GM18873 (cell line): ENCODE measurements around the gene DVL1.

Source experiments
- ATAC-seq: cut with Tn5 transposase; IDR thresholded peaks from one replicate; pipeline ENCODE4 v1.9.1; 2021; ENCODE audit warnings: mild to moderate bottlenecking, moderate library complexity, moderate number of reproducible peaks; ENCODE audit not compliant: unreplicated experiment, low FRiP score

Gene DVL1

GRCh38 chr1:1303736-1304135, 45.5 kb downstream of the DVL1 start:
- no peak for ATAC-seq

GRCh38 chr1:1302951-1303509, 46.2 kb downstream of the DVL1 start:
- no peak for ATAC-seq

- no peak for ATAC-seq
These were observed 47.2 kb downstream of the DVL1 start for GRCh38 chr1:1302006-1302430.

- ATAC-seq, result no peak
These were observed 48.9 kb downstream of the DVL1 start for GRCh38 chr1:1300352-1300739.

DNA sequence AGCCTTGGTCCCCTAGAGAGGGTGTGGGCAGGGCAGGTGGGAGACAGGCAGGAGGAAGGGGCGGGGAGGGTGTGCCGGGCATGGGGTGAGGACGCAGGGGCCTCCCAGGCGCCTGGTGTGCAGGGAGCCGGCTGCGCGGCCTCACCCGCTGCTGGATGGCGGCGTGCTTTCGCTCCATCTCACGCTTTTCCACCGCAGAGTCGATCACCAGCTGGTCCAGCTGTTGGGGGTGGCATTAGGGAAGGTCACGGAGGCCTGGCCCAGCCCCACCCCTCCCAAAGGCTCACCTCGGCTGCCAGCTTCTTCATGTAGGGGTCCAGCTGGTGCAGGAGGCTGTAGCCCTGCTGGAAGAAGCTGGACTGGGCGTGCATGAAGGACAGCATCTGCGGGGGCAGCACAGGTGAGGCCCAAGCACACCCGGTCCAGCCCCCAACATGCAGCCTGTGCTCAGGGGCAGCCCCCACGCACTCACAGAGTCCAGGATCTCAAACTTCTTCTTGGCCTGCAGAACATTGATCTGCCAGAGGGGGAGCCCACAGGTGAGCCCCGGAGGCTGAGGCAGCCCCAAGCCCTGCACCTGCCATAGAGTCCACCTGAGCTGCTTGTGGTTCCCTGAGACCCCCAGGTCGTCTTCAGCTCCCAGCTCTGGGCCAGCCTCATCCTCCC, 49.4 kb downstream of the DVL1 start:
- ATAC-seq, result no peak

- ATAC-seq, result no peak
These were observed 50.1 kb downstream of the DVL1 start for GRCh38 chr1:1298861-1299685.

DNA sequence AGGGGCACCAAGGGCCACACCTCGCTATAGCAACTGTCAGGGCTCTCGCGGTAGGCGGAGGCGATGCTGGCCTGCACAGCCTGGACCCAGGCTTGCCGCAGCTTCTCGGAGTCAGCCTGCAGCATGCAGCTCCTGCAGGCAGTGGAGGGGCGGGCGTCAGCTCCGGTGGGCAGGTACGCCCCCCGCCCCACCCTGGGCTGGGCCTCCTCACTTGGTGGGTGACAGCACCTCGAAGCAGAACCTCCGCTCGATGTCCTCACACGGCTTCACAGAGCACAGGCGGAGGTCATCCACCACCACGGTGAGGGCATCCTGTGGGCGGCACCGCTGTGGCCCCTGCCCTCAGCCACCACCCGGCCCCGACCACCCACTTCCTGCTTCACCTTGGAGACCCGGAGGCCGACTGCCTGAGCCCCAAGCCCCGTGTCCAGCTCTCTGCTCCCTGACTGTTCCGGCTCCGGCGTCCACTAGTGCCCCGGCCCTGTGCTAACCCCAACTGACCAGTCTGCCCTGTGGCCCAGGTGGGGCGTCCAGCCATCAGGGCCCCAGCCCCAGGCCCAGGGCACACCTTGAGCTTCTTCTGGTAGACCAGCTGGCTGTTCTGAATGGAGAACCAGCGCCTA, 51.3 kb downstream of the DVL1 start:
- ATAC-seq, result no peak

DNA sequence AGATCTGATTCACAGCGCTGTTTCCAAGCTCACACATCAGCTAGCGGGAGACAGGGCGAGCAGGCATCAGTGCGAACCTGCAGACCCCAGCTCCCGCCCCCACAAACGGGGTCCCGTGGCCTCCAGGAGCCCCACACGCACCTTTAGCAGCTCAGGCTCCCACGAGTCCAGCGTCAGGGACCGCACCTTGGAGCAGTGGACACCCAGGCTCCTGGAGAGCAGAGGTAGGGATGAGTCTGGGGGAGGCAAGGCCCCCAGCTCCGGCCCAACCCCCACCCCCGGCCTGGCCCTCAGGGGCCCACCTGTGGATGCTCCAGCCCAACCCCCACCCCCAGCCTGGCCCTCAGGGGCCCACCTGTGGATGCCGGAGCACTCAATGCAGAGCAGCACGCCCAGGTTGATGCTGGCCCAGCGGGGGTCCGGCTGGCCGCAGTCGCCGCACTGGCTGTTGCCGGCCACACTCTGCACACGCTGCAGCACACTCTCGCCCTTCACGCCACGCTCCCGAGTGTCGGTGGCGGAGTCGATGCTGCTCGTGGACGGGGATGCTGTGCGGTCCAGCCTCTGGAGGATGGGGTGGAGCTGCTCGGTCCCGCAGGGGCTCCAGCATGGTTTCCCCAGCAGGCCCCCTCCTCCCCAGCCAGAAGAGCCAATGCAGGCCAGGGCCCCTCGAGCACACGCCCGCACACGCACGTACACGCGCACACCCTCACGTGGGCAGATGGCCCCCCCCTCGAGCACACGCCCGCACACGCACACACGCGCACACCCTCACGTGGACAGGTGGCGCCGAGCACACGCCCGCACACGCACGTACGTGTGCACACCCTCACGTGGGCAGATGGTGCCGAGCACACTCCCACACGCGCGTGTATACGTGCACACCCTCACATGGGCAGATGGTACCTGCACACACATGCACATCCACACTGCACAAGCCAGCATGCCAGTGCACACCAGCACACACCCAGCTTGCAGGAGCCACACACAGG, 52.9 kb downstream of the DVL1 start:
- ATAC-seq, result no peak

DNA sequence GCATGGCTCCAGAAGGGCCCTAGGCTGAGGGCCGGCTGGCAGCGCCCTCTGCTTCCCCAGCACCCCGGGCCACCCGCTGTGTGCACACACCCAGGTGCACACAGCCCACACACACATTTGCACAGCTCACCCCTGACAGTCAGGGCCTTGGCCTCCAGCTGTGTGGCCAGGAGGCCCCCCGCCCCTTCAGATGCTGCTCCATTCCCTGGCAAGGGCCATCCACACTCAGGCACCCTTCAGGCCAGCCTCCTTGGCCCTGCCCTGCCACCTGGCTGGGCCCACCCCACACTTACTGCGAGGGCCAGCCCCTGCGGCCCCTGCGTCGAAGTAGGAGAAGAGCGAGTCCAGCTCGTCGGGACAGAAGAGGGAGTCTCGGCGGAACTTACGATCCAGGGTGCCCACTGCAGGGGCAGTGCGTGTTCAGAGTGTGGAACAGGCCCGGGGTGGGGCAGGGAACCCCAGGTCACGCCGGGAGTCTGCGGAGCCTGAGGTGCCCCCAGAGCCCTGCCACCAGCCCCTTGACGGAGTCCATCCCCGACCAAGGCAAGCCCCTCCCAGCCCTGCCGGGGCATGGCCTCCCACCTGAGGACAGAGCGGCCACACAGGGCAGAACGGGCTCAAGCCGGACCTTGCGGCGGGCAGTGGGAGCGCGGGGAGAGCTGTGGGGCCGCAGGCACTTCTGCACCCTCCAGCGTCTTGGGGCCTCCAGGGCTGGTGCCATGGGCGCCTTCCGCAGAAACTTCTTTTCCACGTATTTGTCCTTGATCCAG, 53.9 kb downstream of the DVL1 start:
- ATAC-seq, result no peak

DNA sequence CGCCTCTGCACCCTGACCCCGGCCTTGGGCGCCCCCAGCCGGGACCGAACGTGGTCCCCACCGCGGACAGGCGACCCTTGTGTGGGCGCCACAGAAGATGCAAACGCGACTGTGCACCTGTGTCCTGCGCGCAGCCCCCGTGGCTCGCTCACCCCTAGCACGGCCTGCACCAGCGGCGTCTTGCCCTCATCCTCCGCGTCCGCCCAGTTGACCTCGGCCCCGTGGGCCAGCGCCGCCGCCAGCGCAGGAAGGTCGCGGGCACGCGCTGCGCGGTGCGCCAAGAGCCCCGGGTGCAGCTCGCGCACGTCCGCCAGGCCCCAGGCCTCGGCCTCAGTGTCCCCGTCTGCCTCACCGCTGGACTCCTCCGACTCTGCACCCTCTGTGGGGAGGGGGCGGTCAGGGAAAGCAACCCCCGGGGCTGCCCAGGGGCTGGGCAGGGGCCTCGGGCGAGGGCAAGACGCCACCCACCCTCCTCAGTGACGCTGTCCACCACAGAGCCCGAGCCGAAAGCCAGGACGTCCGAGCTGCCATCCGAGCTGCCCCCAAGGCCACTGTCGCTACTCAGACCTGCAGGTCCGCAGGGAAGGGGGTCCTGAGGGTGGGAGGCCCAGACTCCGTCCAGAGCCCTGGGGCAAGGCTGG, 54.8 kb downstream of the DVL1 start:
- ATAC-seq, result no peak

DNA sequence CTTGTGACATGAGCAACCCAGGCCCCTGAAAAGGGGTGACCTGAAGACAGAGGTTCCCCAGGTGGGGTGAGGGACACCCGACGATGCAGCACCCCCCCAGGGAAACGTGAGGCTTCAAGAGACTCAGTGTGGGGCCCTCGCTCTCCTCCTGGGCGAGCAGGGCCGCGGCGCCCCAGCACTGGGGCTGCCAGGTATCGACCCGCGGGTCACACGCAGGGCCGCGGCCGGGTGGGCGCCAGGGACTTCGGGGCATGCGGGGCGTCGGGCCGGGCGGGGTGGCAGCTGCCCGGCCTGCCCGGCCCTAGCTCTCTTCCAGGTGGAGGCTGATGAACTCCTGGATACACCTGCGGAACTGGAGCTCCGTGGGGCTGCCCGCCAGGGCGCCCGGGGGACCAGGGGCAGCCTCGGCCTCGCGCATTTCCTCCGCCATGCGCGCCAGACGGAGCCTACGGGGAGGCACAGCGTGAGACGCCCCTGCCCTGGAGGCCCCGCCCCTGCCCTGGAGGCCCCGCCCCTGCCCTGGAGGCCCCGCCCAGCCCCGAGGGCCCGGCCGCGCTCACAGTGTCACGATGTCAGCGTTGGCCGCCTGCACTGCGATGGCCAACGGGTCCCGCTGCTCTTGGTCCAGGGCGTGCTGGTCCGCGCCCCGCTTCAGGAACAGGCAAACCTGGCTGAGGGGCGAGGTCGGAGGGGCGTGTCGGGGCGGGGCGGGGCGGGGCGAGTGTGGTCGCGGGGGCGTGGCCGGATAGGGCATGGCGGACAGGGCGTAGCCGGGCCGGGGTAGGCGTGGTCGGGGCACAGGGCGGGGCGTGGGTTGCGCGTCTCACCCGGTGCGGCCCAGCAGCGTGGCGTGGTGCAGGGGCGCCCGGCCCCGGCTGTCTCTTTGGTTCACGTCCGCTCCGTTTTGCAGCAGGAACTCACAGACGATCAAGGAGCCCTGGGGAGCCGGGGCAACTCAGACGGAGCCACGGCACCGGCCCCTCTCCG, 55.7 kb downstream of the DVL1 start:
- no peak for ATAC-seq

GRCh38 chr1:1292851-1293250, 56.4 kb downstream of the DVL1 start:
- no peak for ATAC-seq

DNA sequence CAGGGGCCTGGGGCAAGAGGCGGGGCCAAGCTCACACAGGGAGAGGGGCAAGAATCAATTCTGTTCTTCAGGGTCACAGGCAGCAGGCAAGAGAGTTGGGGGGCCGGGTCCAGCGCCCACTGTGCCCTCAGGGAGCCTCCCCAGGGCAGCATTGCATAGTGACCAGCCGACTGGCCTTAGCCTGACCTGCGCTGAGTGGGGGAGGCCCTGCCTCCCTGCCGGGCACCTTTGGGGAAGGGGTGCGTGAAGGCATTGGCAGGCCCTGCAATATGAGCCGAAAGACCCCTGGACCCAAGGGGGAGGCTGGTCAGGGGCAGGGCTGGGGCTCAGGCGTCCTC, 56.8 kb downstream of the DVL1 start:
- ATAC-seq, result no peak

DNA sequence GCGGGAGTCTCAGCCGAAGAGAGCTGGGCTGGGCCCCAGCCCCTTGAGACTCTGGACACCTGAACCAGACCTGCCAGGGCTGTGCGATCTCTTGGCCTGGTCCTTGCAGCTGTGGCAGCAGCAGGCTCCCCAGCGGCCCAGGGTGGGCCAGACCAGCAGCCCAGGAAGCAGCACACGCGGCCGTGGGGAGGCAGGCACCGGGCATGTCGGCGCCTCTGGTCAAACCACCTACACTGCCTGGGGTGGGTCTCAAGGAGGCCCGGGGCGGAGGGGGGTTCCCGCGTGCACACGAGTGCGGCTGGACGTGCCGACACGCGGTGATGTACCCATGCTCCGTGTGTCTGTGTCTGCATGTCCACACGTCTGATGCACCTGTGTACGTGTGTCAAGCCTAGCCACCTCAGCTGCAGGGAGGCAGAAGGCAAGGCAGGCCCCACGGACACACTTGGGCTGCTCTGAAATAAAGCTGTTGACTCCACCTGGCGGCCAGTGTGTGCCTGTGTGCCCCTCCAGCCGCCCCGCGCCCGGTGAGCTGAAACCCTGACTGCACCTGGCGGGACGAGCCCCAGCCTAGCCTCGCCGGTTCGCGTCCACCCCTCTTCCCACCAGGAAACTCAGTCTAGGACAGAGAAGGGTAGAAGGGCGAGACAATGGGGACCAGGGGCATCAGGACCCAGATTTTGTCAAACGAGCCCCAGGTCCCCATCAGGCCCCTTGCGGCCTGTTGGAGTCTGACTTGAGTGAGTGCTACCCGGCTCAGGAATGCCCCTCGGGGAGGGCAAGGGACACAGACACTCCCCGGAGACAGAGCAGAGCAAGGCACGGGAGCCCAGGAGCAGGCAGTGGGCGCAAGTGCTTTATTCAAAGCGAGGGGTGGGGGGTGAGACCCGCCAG, 57.4 kb downstream of the DVL1 start:
- no peak for ATAC-seq

- ATAC-seq, result no peak
These were observed 58.1 kb downstream of the DVL1 start for GRCh38 chr1:1291023-1291528.

DNA sequence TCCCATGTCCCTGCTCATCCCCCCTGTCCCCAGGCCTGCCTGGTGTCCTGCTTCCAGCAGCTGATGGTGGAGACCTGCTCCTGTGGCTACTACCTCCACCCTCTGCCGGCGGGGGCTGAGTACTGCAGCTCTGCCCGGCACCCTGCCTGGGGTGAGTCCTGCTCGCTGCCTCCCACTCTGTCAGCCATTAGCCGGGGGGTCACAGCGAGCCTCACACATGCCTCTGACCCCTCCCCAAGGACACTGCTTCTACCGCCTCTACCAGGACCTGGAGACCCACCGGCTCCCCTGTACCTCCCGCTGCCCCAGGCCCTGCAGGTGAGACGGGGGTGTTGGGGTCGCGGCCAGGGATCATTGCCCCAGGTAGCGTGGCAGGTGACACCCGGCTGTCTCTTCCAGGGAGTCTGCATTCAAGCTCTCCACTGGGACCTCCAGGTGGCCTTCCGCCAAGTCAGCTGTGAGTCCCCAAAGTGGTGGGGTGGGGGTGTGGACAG, 58.9 kb downstream of the DVL1 start:
- no peak for ATAC-seq
